WTC11 (cell line): ENCODE measurements around the gene CFAP221. TPM values are rescaled to one million over a fixed set of nuclear protein-coding genes. Genes with fewer than 3 reads are reported as not detected.

Experiments used
- ATAC-seq: fragments of 200-7000 bp; cut with Tn5 transposase; 2 replicates; pipeline ENCODE4 v1.10.0; 2021; ENCODE audit warnings: mild to moderate bottlenecking, moderate library complexity
- CTCF ChIA-PET: fragments of 300-600 bp; sonication (Branson Sonifier 250); formaldehyde crosslinking; loops from one replicate; lab custom pipeline; 2021; ENCODE audit warnings: antibody characterized with exemption; lab: Charles Lee
- POLR2A ChIA-PET: fragments of 350-600 bp; sonication (Branson Sonifier 250); formaldehyde crosslinking; loops from one replicate; lab custom pipeline; 2021; ENCODE audit warnings: antibody characterized with exemption; lab: Charles Lee
- DNase-seq: peaks from one replicate; pipeline ENCODE4 v3.0.0; 2021; ENCODE audit warnings: low spot score
- H3K27ac Mint-ChIP-seq: 2 replicates; pipeline ENCODE4 v1.8.0; 2021; ENCODE audit warnings: mixed read lengths
- H3K27me3 Mint-ChIP-seq: 2 replicates; pipeline ENCODE4 v1.8.0; 2021; ENCODE audit warnings: low read depth, mild to moderate bottlenecking, moderate library complexity, mixed read lengths
- H3K36me3 Mint-ChIP-seq: 2 replicates; pipeline ENCODE4 v1.8.0; 2021; ENCODE audit warnings: mixed read lengths
- H3K4me1 Mint-ChIP-seq: 2 replicates; pipeline ENCODE4 v1.8.0; 2022; ENCODE audit warnings: mixed read lengths
- H3K4me3 Mint-ChIP-seq: 2 replicates; pipeline ENCODE4 v1.8.0; 2021; ENCODE audit warnings: mild to moderate bottlenecking, moderate library complexity, mixed read lengths
- H3K9me3 Mint-ChIP-seq: 2 replicates; pipeline ENCODE4 v1.8.0; 2021; ENCODE audit warnings: mixed read lengths
- ATF1 ChIP-seq: sonication (generic); formaldehyde crosslinking; IDR thresholded peaks from 2 replicates; pipeline ENCODE4 v1.8.1; 2023; ENCODE audit warnings: mild to moderate bottlenecking, moderate library complexity, missing genetic modification reagents
- CBFB ChIP-seq: sonication (generic); formaldehyde crosslinking; IDR thresholded peaks from 2 replicates; pipeline ENCODE4 v1.8.1; 2022; ENCODE audit warnings: mild to moderate bottlenecking, low read depth, missing genetic modification reagents
- ELF4 ChIP-seq: sonication (generic); formaldehyde crosslinking; IDR thresholded peaks from 2 replicates; pipeline ENCODE4 v1.8.1; 2022; ENCODE audit warnings: low read depth, mild to moderate bottlenecking, moderate library complexity, missing genetic modification reagents
- ESRRA ChIP-seq: sonication (generic); formaldehyde crosslinking; IDR thresholded peaks from 2 replicates; pipeline ENCODE4 v1.8.1; 2022; ENCODE audit warnings: mild to moderate bottlenecking, missing genetic modification reagents, borderline replicate concordance
- FOXJ3 ChIP-seq: sonication (generic); formaldehyde crosslinking; IDR thresholded peaks from 2 replicates; pipeline ENCODE4 v1.9.0; 2021; ENCODE audit warnings: missing genetic modification reagents, mild to moderate bottlenecking, borderline replicate concordance
- IRF2 ChIP-seq: sonication (generic); formaldehyde crosslinking; IDR thresholded peaks from 2 replicates; pipeline ENCODE4 v1.8.0; 2022; ENCODE audit warnings: low read depth, missing genetic modification reagents, borderline replicate concordance
- JUN ChIP-seq: sonication (generic); formaldehyde crosslinking; IDR thresholded peaks from 2 replicates; pipeline ENCODE4 v1.8.0; 2023; ENCODE audit warnings: mild to moderate bottlenecking, missing genetic modification reagents
- NFYB ChIP-seq: sonication (generic); formaldehyde crosslinking; conservative IDR thresholded peaks from 2 replicates; pipeline ENCODE4 v1.8.0; 2022; ENCODE audit warnings: low read depth, missing genetic modification reagents
- SMAD3 ChIP-seq: sonication (generic); formaldehyde crosslinking; IDR thresholded peaks from 2 replicates; pipeline ENCODE4 v1.8.0; 2022; ENCODE audit warnings: missing genetic modification reagents, mild to moderate bottlenecking, borderline replicate concordance
- TCF7 ChIP-seq: sonication (generic); formaldehyde crosslinking; IDR thresholded peaks from 2 replicates; pipeline ENCODE4 v1.8.0; 2022; ENCODE audit warnings: mild to moderate bottlenecking, low read depth, missing genetic modification reagents, moderate library complexity
- TP53 ChIP-seq: sonication (generic); formaldehyde crosslinking; IDR thresholded peaks from 2 replicates; pipeline ENCODE4 v1.8.1; 2023; ENCODE audit warnings: mild to moderate bottlenecking, missing genetic modification reagents
- ZBTB21 ChIP-seq: sonication (generic); formaldehyde crosslinking; IDR thresholded peaks from 2 replicates; pipeline ENCODE4 v1.8.1; 2023; ENCODE audit warnings: mild to moderate bottlenecking, missing genetic modification reagents, borderline replicate concordance
- ZNF121 ChIP-seq: sonication (generic); formaldehyde crosslinking; IDR thresholded peaks from 2 replicates; pipeline ENCODE4 v1.8.0; 2023; ENCODE audit warnings: missing genetic modification reagents
- ZNF219 ChIP-seq: sonication (generic); formaldehyde crosslinking; IDR thresholded peaks from 2 replicates; pipeline ENCODE4 v1.8.0; 2023; ENCODE audit warnings: missing genetic modification reagents, mild to moderate bottlenecking, borderline replicate concordance
- ZNF423 ChIP-seq: fragments of 250-450 bp; sonication (Bioruptor Pico); IDR thresholded peaks from 2 replicates; pipeline ENCODE4 v2.1.2; 2022; ENCODE audit warnings: mild to moderate bottlenecking, moderate library complexity
- total RNA-seq: library from RNA; stranded (reverse); gene quantifications from 3 replicates; pipeline ENCODE4 v1.2.3, GENCODE V29; 2021
- TF ChIP-seq, protein P1 (sequence below): sonication (generic); formaldehyde crosslinking; IDR thresholded peaks from 2 replicates; pipeline ENCODE4 v1.8.1; 2023; ENCODE audit warnings: mild to moderate bottlenecking, missing genetic modification reagents
- TF ChIP-seq, protein P2 (sequence below): sonication (generic); formaldehyde crosslinking; IDR thresholded peaks from 2 replicates; pipeline ENCODE4 v1.8.0; 2023; ENCODE audit warnings: mild to moderate bottlenecking, missing genetic modification reagents
- TF ChIP-seq, protein P3 (sequence below): fragments of 200-600 bp; IDR thresholded peaks from 2 replicates; pipeline ENCODE4 v1.8.0; 2022; ENCODE audit warnings: antibody characterized with exemption
- TF ChIP-seq, protein P4 (sequence below): sonication (generic); formaldehyde crosslinking; IDR thresholded peaks from 2 replicates; pipeline ENCODE4 v1.8.1; 2023; ENCODE audit warnings: mild to moderate bottlenecking, missing genetic modification reagents, moderate library complexity
- TF ChIP-seq, protein P5 (sequence below): sonication (generic); formaldehyde crosslinking; IDR thresholded peaks from 2 replicates; pipeline ENCODE4 v1.8.0; 2023; ENCODE audit warnings: missing genetic modification reagents

CFAP221 gene
- total RNA-seq, 1 experiment from 2014 or later: 0.35 TPM

DNA sequence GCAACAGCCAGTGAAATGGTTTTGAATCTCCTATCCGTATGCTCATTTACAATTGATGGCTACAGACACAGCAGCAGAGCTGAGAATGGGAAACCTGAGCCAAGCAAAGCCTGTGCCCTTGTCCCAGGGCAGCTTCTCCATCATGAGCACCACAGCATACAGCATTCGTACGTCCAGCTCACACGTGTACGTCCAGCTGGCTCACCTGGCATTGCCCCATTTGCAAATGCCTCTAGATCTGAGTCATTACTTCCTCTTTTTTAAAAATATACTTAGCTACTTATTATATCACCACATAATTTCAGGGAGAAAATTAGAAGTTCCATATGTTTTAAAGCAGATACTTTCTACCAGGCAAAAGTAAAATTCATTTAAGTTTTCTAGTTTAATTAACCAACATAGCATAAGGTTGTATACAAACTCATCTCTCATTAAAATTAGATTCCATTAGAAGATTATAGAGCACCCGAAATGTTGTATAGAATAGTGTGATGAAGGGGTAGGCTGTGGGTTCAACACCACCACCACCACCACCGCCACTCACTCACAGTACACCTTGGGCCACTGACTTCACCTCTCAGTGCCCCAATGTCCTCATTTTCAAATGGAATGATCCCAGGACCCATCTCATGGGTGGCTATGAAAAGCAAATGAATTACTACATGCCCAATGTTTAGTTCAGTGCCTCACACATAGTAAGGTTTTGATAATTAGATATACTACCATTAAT lies 103.4 kb downstream of the CFAP221 start:
- H3K4me3 Mint-ChIP-seq: no peak overlapping the region
- POLR2A ChIA-PET: interaction anchor here (0.5 kb wide), 1 partner anchor 292 kb away, joined by 3 read pairs; no protein-coding TSS in a partner anchor
- no peaks in the 10 kb centered on the region; the same call in 1 of the 2 replicates for H3K27me3 Mint-ChIP-seq
- H3K36me3 Mint-ChIP-seq: no peaks in the 10 kb centered on the region
- ATAC-seq (no peak), DNase-seq (no peak)
- no peak for TF ChIP-seq ESRRA
- no peak for TF ChIP-seq ZNF121
- TF ChIP-seq, protein P1, sequence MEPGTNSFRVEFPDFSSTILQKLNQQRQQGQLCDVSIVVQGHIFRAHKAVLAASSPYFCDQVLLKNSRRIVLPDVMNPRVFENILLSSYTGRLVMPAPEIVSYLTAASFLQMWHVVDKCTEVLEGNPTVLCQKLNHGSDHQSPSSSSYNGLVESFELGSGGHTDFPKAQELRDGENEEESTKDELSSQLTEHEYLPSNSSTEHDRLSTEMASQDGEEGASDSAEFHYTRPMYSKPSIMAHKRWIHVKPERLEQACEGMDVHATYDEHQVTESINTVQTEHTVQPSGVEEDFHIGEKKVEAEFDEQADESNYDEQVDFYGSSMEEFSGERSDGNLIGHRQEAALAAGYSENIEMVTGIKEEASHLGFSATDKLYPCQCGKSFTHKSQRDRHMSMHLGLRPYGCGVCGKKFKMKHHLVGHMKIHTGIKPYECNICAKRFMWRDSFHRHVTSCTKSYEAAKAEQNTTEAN: no peak
- TF ChIP-seq, protein P2, sequence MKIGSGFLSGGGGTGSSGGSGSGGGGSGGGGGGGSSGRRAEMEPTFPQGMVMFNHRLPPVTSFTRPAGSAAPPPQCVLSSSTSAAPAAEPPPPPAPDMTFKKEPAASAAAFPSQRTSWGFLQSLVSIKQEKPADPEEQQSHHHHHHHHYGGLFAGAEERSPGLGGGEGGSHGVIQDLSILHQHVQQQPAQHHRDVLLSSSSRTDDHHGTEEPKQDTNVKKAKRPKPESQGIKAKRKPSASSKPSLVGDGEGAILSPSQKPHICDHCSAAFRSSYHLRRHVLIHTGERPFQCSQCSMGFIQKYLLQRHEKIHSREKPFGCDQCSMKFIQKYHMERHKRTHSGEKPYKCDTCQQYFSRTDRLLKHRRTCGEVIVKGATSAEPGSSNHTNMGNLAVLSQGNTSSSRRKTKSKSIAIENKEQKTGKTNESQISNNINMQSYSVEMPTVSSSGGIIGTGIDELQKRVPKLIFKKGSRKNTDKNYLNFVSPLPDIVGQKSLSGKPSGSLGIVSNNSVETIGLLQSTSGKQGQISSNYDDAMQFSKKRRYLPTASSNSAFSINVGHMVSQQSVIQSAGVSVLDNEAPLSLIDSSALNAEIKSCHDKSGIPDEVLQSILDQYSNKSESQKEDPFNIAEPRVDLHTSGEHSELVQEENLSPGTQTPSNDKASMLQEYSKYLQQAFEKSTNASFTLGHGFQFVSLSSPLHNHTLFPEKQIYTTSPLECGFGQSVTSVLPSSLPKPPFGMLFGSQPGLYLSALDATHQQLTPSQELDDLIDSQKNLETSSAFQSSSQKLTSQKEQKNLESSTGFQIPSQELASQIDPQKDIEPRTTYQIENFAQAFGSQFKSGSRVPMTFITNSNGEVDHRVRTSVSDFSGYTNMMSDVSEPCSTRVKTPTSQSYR (CRISPR knock-in tag): no peak
- no peak for TF ChIP-seq ZNF219 (CRISPR knock-in tag)
- TF ChIP-seq TP53 (CRISPR knock-in tag): no peak
- no peak for TF ChIP-seq ZBTB21 (CRISPR knock-in tag)
- TF ChIP-seq, protein P3, sequence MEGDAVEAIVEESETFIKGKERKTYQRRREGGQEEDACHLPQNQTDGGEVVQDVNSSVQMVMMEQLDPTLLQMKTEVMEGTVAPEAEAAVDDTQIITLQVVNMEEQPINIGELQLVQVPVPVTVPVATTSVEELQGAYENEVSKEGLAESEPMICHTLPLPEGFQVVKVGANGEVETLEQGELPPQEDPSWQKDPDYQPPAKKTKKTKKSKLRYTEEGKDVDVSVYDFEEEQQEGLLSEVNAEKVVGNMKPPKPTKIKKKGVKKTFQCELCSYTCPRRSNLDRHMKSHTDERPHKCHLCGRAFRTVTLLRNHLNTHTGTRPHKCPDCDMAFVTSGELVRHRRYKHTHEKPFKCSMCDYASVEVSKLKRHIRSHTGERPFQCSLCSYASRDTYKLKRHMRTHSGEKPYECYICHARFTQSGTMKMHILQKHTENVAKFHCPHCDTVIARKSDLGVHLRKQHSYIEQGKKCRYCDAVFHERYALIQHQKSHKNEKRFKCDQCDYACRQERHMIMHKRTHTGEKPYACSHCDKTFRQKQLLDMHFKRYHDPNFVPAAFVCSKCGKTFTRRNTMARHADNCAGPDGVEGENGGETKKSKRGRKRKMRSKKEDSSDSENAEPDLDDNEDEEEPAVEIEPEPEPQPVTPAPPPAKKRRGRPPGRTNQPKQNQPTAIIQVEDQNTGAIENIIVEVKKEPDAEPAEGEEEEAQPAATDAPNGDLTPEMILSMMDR: no peak
- TF ChIP-seq ZNF423: no peak
- TF ChIP-seq NFYB (CRISPR knock-in tag): no peak
- TF ChIP-seq IRF2 (CRISPR knock-in tag): no peak
- TF ChIP-seq ATF1 (CRISPR knock-in tag): no peak
- TF ChIP-seq FOXJ3: no peak
- TF ChIP-seq SMAD3 (CRISPR knock-in tag): no peak
- TF ChIP-seq, protein P4, sequence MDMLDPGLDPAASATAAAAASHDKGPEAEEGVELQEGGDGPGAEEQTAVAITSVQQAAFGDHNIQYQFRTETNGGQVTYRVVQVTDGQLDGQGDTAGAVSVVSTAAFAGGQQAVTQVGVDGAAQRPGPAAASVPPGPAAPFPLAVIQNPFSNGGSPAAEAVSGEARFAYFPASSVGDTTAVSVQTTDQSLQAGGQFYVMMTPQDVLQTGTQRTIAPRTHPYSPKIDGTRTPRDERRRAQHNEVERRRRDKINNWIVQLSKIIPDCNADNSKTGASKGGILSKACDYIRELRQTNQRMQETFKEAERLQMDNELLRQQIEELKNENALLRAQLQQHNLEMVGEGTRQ (CRISPR knock-in tag): no peak
- TF ChIP-seq JUN: no peak
- TF ChIP-seq, protein P5, sequence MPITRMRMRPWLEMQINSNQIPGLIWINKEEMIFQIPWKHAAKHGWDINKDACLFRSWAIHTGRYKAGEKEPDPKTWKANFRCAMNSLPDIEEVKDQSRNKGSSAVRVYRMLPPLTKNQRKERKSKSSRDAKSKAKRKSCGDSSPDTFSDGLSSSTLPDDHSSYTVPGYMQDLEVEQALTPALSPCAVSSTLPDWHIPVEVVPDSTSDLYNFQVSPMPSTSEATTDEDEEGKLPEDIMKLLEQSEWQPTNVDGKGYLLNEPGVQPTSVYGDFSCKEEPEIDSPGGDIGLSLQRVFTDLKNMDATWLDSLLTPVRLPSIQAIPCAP (CRISPR knock-in tag): no peak
- no peak for TF ChIP-seq CBFB (CRISPR knock-in tag)
- no peak for TF ChIP-seq ELF4
- TF ChIP-seq TCF7 (CRISPR knock-in tag): no peak
- H3K9me3 Mint-ChIP-seq: peaks cover 4% of the 10 kb centered on the region; the same call in 1 of the 2 replicates
- CTCF ChIA-PET: interaction anchor here (0.6 to 1.6 kb wide), 3 partner anchors 12 to 1097 kb away, joined by 3 to 6 read pairs (median 5); no protein-coding TSS in a partner anchor
- H3K27ac Mint-ChIP-seq: no peak overlapping the region
- peaks cover 13% of the 10 kb centered on the region; the same call in 1 of the 2 replicates for H3K4me1 Mint-ChIP-seq
